ENCODE results near the gene PPIL6.
"Not testable (repeated sequence)": the region's sequence is repeated elsewhere in the genome, so short reads cannot be mapped to it uniquely, and the experiment has no call there.

Gene PPIL6

DNA sequence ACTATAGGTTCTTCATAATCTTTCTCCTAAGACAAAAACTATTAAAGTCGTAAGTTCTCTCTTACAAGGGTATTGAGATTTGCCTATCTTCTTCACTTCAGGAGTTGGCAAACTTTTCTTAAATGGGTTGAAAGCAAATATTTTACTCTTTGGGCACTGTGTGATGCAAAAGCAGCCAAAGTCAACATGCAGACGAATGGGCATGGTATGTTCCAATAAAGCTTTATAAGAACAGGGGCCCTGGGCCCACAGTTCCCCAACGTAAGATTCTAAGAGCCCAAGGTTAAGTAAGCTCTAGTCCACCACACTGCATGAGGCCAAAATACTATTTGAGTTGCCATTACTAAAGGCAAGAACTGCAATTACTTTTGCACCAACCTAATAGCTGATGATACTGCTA, 69.6 kb downstream of the PPIL6 start:
- no peaks in the 10 kb centered on the region for H3K27me3 ChIP-seq (ENCODE audit: insufficient read depth, low read depth, severe bottlenecking)
- H3K36me3 ChIP-seq = peaks cover 84% of the 10 kb centered on the region
- DNase-seq = no peak
- no peak overlapping the region for H3K27ac ChIP-seq
- TF ChIP-seq, protein P1, sequence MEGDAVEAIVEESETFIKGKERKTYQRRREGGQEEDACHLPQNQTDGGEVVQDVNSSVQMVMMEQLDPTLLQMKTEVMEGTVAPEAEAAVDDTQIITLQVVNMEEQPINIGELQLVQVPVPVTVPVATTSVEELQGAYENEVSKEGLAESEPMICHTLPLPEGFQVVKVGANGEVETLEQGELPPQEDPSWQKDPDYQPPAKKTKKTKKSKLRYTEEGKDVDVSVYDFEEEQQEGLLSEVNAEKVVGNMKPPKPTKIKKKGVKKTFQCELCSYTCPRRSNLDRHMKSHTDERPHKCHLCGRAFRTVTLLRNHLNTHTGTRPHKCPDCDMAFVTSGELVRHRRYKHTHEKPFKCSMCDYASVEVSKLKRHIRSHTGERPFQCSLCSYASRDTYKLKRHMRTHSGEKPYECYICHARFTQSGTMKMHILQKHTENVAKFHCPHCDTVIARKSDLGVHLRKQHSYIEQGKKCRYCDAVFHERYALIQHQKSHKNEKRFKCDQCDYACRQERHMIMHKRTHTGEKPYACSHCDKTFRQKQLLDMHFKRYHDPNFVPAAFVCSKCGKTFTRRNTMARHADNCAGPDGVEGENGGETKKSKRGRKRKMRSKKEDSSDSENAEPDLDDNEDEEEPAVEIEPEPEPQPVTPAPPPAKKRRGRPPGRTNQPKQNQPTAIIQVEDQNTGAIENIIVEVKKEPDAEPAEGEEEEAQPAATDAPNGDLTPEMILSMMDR (IDR thresholded peaks at IDR 0.05; ENCODE audit: low read depth, low read length) = no peak
- no peak overlapping the region for H3K4me3 ChIP-seq (ENCODE audit: low read depth, low read length)
- H3K9me3 ChIP-seq (ENCODE audit: severe bottlenecking) = no peaks in the 10 kb centered on the region

DNA sequence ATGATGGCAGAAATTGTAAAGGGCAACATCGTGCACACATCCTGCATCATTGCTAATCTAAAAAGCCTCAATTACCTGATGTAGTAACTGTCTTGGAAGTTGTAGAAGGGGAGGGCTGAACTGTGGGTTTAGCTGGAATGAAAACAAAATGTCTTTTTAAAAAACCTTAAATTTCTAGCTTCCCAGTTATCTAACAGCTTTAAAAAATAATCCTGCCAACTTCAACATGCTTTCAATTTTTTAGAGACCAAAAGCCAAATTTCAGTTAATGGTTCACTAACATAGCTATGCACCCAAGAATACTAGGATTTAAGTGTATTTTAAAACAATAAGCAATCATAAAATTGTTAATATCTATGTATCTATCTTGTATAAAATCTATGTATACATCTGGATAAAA, 70.1 kb downstream of the PPIL6 start:
- peaks cover 82% of the 10 kb centered on the region for H3K36me3 ChIP-seq

DNA sequence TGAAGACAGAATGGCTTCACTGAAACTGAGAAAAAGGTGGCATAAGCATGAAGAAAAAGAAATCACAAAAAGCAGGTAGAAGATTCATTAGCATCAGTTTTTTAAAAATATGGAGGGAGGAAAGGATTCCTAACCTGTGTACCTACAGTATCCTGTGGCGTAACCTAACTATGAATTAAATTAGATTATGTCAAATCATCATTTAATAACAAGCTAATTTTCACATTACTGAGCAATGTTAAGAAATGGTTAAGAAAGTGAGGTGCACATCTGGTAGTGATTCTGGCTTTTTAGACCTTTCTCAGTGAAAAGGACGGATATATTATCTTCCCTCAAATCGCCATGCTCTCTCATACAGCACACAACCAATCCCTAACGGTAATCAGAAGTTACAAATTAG, 70.7 kb downstream of the PPIL6 start:
- H3K27ac ChIP-seq = no peak overlapping the region
- H3K9me3 ChIP-seq (ENCODE audit: severe bottlenecking) = no peaks in the 10 kb centered on the region
- H3K27me3 ChIP-seq (ENCODE audit: insufficient read depth, low read depth, severe bottlenecking) = no peaks in the 10 kb centered on the region
- peaks cover 79% of the 10 kb centered on the region for H3K36me3 ChIP-seq
- DNase-seq = no peak
- no peak overlapping the region for H3K4me3 ChIP-seq (ENCODE audit: low read depth, low read length)
- TF ChIP-seq, protein P1 (IDR thresholded peaks at IDR 0.05; ENCODE audit: low read depth, low read length) = no peak

More for the DNA sequence above, 70.1 kb downstream of the PPIL6 start:
- H3K4me3 ChIP-seq (ENCODE audit: low read depth, low read length) = no peak overlapping the region
- no peak for DNase-seq
- no peak overlapping the region for H3K27ac ChIP-seq
- TF ChIP-seq, protein P1 (IDR thresholded peaks at IDR 0.05; ENCODE audit: low read depth, low read length) = no peak
- H3K27me3 ChIP-seq (ENCODE audit: insufficient read depth, low read depth, severe bottlenecking) = no peaks in the 10 kb centered on the region
- no peaks in the 10 kb centered on the region for H3K9me3 ChIP-seq (ENCODE audit: severe bottlenecking)

DNA sequence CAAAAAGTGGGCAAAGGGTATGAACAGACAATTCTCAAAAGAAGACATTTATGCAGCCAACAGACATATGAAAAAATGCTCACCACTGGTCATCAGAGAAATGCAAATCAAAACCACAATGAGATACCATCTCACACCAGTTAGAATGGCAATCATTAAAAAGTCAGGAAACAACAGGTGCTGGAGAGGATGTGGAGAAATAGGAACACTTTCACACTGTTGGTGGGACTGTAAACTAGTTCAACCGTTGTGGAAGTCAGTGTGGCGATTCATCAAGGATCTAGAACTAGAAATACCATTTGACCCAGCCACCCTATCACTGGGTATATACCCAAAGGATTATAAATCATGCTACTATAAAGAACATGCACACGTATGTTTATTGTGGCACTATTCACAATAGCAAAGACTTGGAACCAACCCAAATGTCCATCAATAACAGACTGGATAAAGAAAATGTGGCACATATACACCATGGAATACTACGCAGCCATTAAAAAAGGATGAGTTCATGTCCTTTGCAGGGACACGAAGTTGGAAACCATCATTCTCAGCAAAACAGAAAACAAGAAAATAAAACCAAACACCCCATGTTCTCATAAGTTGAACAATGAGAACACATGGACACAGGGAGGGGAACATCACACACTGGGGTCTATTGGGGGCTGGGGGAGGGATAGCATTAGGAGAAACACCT, 75.9 kb downstream of the PPIL6 start:
- H3K36me3 ChIP-seq = peaks cover 69% of the 10 kb centered on the region
- not testable (repeated sequence) for H3K9me3 ChIP-seq (ENCODE audit: severe bottlenecking); H3K4me3 ChIP-seq (ENCODE audit: low read depth, low read length); H3K27ac ChIP-seq; H3K27me3 ChIP-seq (ENCODE audit: insufficient read depth, low read depth, severe bottlenecking); DNase-seq

DNA sequence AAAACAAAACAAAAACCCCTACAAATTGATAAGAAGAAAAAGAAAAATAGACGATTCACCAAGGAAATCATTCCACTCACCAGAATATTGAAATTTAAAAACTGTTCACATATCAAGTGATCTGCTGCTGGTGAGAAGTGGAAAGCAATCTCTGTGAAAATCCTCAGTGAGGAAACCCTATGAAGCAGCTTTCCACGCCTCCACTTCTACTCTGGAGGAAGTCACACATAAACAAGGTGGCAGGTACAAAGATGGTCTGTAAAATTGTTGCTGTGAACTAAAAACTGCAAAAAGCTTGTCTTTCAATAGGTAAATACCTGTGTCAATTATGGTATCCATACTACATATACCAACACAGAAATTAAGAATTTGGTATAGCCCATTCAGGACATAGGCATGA, 76.7 kb downstream of the PPIL6 start:
- H3K36me3 ChIP-seq = peaks cover 63% of the 10 kb centered on the region
- no peak for DNase-seq

DNA sequence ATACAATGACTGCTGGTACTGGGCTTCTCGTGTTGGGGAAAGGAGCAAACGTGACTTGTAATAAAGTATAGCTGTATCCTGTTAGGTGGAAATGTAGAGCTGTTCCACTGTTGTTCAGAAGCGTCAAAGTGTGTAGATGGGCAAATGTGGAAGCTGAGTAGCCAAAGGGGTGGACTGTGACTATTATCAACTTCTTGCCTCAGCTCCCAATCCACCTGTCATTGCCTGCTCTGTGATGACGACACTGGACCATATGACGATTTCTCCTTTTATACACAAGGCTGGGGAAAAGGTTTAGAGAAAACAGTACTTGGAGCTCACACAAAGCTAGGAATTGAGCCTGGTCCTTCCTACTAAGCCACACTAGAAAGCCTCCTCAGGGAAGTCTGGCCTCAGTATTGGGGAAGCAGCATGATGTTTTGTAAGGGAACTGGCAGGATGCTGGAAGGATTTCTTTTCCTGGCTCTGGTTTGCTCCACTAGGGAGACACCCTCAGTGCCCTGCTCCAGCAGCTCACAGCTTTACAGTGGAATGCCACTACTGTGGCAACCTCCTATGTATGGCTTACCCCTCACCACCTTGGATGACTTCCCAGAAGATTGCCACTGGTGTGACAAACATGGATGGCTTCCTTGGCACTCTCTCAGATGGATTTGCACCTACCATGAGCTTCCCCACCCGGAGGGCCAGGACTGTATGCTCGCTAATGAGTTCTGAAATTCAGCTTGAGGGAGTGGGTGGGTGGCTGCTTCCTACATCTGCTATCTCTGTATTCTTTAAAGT, 78.1 kb downstream of the PPIL6 start:
- TF ChIP-seq, protein P1 (IDR thresholded peaks at IDR 0.05; ENCODE audit: low read depth, low read length) = no peak
- Histone ChIP-seq H3K36me3 (peaks cover 51% of the 10 kb centered on the region), H3K4me3 (ENCODE audit: low read depth, low read length) (no peak overlapping the region), H3K27ac (no peak overlapping the region), H3K9me3 (ENCODE audit: severe bottlenecking) (no peaks in the 10 kb centered on the region), H3K27me3 (ENCODE audit: insufficient read depth, low read depth, severe bottlenecking) (no peaks in the 10 kb centered on the region)
- no peak for DNase-seq

More for the DNA sequence above, 76.7 kb downstream of the PPIL6 start:
- Histone ChIP-seq H3K4me3 (ENCODE audit: low read depth, low read length) (no peak overlapping the region), H3K27me3 (ENCODE audit: insufficient read depth, low read depth, severe bottlenecking) (no peaks in the 10 kb centered on the region), H3K27ac (no peak overlapping the region), H3K9me3 (ENCODE audit: severe bottlenecking) (no peaks in the 10 kb centered on the region)
- TF ChIP-seq, protein P1 (IDR thresholded peaks at IDR 0.05; ENCODE audit: low read depth, low read length) = no peak
